GM10248 (cell line): ENCODE data around the gene ETNK2.

ENCODE experiments used
- CTCF ChIA-PET: fragments of 300-600 bp; sonication (Branson Sonifier 250); formaldehyde crosslinking; extraction: SDS; loops from one replicate; lab custom pipeline; 2021; ENCODE audit warnings: antibody characterized with exemption; lab: Yijun Ruan, JAX
- POLR2A ChIA-PET: fragments of 350-650 bp; sonication (Branson Sonifier 250); formaldehyde crosslinking; extraction: SDS; loops from one replicate; lab custom pipeline; 2020; ENCODE audit warnings: antibody characterized with exemption; lab: Yijun Ruan, JAX
- DNase-seq: peaks from one replicate; pipeline ENCODE4 v3.0.0; 2012; ENCODE audit errors: extremely low spot score
- TF ChIP-seq, protein P1 (sequence below): IDR thresholded peaks from 2 replicates; pipeline ENCODE4 v1.5.1; 2012; ENCODE audit warnings: mild to moderate bottlenecking, low read depth; ENCODE audit errors: extremely low read depth, missing control alignments, control extremely low read depth

ETNK2 gene

DNA sequence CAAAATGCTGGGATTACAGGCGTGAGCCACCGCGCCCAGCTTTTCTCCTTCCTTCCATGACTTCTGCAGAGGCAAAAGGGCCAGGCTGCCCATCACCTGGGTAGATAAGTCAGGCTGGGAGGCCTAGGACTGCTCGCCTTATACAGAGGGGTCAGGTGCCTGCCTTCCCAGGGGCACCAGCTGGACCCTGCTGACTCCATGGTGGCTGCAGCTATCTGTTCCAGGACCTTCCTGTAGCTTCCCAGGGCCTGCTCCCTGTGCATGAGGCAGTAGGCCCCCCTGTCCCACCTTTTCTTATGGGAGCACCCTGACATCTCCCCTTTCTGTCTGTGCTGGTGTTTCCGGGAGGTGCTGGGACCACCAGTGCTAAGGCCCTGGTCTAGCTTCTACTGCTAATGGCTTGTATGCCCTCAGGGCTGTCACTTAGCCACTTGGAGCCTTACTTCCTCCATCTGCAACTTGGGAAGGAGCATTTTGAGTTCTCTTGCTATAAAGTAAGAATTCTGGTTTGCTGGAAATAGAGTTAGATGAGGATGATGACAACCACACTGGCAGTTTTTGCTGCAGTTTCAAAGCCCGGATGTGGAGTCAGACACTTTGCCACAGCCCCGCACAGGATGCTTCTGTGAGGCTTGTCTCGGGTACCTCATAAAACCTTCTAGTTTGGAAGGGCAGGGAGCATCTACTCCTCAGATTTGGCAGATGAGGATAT is 64.5 kb downstream of the ETNK2 start:
- TF ChIP-seq, protein P1, sequence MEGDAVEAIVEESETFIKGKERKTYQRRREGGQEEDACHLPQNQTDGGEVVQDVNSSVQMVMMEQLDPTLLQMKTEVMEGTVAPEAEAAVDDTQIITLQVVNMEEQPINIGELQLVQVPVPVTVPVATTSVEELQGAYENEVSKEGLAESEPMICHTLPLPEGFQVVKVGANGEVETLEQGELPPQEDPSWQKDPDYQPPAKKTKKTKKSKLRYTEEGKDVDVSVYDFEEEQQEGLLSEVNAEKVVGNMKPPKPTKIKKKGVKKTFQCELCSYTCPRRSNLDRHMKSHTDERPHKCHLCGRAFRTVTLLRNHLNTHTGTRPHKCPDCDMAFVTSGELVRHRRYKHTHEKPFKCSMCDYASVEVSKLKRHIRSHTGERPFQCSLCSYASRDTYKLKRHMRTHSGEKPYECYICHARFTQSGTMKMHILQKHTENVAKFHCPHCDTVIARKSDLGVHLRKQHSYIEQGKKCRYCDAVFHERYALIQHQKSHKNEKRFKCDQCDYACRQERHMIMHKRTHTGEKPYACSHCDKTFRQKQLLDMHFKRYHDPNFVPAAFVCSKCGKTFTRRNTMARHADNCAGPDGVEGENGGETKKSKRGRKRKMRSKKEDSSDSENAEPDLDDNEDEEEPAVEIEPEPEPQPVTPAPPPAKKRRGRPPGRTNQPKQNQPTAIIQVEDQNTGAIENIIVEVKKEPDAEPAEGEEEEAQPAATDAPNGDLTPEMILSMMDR, result no peak
- no peak for DNase-seq
- ChIA-PET CTCF (interaction anchor here (1.2 kb wide), 1 partner anchor 42 kb away, joined by 3 read pairs; no protein-coding TSS in a partner anchor), POLR2A (no interaction called here)

DNA sequence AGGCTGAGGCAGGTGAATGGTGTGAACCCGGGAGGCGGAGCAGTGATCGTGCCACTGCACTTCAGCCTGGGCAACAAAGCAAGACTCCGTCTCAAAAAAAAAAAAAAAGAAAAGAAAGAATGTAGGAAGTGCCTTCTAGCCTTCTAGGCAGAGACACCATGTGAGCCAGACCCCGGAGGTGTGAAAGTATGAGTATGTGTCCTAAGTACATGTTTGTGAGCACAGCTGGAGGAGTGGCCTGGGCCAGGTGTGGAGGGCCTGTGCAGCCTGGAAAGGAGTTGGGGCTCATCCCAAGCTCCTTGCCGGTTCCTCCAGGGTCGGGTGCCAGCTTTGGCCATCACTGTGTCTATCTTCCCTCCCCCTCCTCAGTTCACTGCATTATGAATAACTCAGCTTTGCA is 66.0 kb downstream of the ETNK2 start:
- ChIA-PET CTCF (no interaction called here), POLR2A (no interaction called here)
- DNase-seq, result no peak
- TF ChIP-seq, protein P1, result no peak

DNA sequence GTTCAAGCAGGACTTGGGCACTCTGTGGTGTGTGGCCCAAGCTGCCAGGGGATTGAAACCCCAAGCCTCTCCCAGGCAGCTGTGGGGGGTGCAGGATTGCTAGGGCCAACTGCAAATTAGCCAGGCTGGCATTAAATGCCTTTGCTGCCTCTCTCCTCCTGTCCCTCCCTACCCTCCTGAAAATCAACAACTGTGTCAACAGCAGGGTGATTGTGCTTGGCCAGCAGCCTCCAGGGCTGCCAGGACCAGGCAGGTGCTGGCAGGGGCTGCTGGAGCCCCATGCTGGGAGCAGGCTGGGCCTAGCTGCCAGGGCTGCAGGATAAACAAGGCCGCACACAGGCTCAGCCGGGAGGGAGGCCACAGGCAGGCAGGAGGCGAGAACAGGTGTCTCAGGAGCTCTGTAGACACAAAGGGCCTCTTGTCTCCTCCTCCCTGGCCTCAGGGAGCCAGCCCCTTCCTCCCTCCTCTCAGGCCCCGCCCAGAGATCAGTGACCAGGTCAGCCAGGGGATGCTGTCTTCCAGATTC is 67.5 kb downstream of the ETNK2 start:
- CTCF ChIA-PET, result no interaction called here
- TF ChIP-seq, protein P1, result no peak
- POLR2A ChIA-PET, result no interaction called here
- no peak for DNase-seq

DNA sequence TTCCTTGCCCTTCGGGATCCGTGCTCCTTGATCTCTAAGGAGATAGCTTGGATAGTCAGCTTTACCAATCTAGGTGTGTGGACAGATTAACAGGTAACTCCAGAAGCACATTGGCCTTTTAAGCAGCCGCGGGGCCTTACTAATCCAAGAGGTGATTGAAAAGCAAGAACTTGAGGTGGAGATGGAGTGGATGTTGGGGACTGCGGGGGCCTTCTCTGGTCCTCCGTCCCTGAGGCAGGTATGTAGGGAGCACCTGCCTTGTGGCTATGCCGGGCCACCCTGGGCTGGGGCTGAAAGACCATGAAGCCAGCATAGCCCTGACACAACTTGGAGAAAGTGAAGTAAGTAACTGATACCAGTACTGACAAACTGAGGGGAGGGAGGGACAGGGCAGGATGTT is 68.4 kb downstream of the ETNK2 start:
- CTCF ChIA-PET, result no interaction called here
- POLR2A ChIA-PET, result no interaction called here
- DNase-seq, result no peak
- TF ChIP-seq, protein P1, result no peak

DNA sequence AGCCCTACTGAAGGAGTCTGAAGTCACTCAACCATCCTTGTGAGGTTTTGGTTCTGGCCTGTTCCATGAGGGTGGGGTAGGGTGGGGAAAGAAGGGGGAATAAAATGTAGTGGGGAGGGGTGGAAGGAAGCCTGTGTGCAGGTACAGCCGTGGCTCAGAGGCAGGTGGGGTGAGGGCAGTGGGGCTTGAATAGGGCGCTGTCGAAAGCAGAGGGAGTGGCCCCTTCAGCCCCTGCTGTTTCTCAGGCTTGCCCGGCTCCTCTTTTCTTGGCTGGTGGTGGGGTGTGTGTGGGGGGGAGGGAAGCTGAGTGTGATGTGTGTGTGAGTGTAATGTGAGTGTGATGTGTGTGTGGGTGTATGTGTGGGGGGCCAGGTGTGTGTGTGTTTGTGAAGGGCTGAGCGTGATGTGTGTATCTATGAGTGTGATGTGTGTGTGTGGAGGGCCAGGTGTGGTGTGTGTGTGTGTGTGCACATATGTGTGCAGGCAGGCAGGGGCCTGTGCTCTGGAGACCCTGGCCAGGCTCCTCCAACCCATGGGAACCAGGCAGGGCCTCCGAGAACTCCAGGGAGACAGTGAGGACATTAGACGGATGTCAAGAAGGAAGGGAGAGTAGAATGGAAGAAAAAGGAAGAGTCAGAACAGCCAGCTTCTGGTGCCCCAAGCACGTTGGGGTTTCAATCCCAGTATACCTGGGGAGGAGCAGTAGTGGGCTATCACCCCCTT is 69.9 kb downstream of the ETNK2 start:
- DNase-seq, result no peak
- POLR2A ChIA-PET, result no interaction called here
- TF ChIP-seq, protein P1, result no peak
- CTCF ChIA-PET, result no interaction called here

DNA sequence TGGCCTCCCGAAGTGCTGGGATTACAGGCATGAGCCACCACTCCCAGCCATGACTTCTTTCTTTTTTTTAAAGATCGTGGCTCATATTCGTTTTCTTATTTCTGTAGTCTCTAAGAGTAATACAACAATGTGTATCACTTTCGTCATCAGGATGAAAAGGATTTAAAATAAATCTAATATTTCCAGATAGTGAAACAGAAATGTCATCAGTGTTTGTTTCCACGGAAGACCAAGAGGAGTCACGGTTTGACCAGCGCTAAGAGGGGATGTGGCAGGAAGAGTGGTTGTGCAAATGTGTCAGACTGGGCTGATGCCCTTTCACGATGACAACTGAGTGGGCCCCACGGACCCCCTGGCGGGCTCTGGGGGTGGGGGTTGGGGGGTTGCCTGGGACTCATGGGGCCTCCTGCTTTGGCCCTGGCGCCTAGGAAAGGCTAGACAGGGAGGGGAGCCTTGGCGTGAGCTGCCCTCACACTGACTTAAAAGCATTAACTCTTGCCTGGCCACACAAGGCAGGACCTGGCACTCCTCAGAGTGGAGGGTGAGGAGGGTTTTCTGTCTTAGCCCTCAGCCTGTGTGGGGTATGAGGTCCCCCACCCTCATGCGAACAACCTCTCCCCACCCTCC is 70.6 kb downstream of the ETNK2 start:
- TF ChIP-seq, protein P1, result no peak
- POLR2A ChIA-PET, result no interaction called here
- CTCF ChIA-PET, result no interaction called here
- no peak for DNase-seq
